Activated T-cell treated with anti-CD3 and anti-CD28 coated beads for 24 hours (primary cell): Measurements from ENCODE around the gene U2AF1L4.

ENCODE experiments used
- DNase-seq: peaks from one replicate; pipeline ENCODE4 v3.0.0-alpha.2; 2020; ENCODE audit warnings: low read depth

The U2AF1L4 gene

GRCh38 chr19:35745328-35746086, at the start of gene U2AF1L4, which contains the start of gene PSENEN:
Gene U2AF1L4, minus strand, starts transcription at chr19:35745418. Its CDS starts 27 bp downstream, at chr19:35745391.
Gene PSENEN, plus strand, starts transcription at chr19:35745651. Its CDS starts 280 bp downstream, at chr19:35745931.
- peak; percentile 95 for DNase-seq

GRCh38 chr19:35793381-35794165, 48.4 kb upstream of the U2AF1L4 start:
- no peak for DNase-seq

- DNase-seq, result no peak
Measured at GRCh38 chr19:35792888-35793287, 47.7 kb upstream of the U2AF1L4 start.

- no peak for DNase-seq
Measured at GRCh38 chr19:35792312-35792711, 47.1 kb upstream of the U2AF1L4 start.

GRCh38 chr19:35791814-35792279, 46.6 kb upstream of the U2AF1L4 start:
- no peak for DNase-seq

- DNase-seq, result no peak
Measured at GRCh38 chr19:35790981-35791813, 46.0 kb upstream of the U2AF1L4 start.

- no peak for DNase-seq
Measured at GRCh38 chr19:35789978-35790944, 45.0 kb upstream of the U2AF1L4 start.

- DNase-seq, result no peak
Measured at GRCh38 chr19:35789195-35789977, 44.2 kb upstream of the U2AF1L4 start.

- DNase-seq, result no peak
Measured at GRCh38 chr19:35788205-35788960, 43.2 kb upstream of the U2AF1L4 start.

- DNase-seq, result no peak
Measured at GRCh38 chr19:35787227-35787799, 42.1 kb upstream of the U2AF1L4 start.

- no peak for DNase-seq
Measured at GRCh38 chr19:35786299-35787160, 41.3 kb upstream of the U2AF1L4 start.

GRCh38 chr19:35785339-35785627, 40.1 kb upstream of the U2AF1L4 start:
- DNase-seq, result no peak

GRCh38 chr19:35784503-35785338, 39.5 kb upstream of the U2AF1L4 start:
- DNase-seq, result no peak

GRCh38 chr19:35783469-35784434, 38.5 kb upstream of the U2AF1L4 start:
- DNase-seq, result no peak

- no peak for DNase-seq
Measured at GRCh38 chr19:35782589-35782988, 37.4 kb upstream of the U2AF1L4 start.

GRCh38 chr19:35781650-35782049, 36.4 kb upstream of the U2AF1L4 start:
- DNase-seq, result no peak
